Testis (tissue), 2 donors: ENCODE measurements around the gene ACAD9.

Source experiments
- POLR2A ChIP-seq: fragments of 450-650 bp; IDR thresholded peaks from one replicate; pipeline ENCODE4 v1.6.1; 2017; ENCODE audit warnings: antibody characterized with exemption, mild to moderate bottlenecking, moderate library complexity
- TF ChIP-seq, protein P1 (sequence below), 3 experiments: fragments of 450-650 bp in 2 of 3; fragments of 200-600 bp in 1 of 3; sonication (generic) in 1 of 3; IDR thresholded peaks; one replicate each; pipeline ENCODE4 v1.5.1; 2016 to 2019; ENCODE audit warnings: antibody characterized with exemption in 3 of 3, mild to moderate bottlenecking in 2 of 3, moderate library complexity in 1 of 3

GRCh38 chr3:128908951-128909350 is 29.5 kb downstream of the ACAD9 start:
- TF ChIP-seq, protein P1, sequence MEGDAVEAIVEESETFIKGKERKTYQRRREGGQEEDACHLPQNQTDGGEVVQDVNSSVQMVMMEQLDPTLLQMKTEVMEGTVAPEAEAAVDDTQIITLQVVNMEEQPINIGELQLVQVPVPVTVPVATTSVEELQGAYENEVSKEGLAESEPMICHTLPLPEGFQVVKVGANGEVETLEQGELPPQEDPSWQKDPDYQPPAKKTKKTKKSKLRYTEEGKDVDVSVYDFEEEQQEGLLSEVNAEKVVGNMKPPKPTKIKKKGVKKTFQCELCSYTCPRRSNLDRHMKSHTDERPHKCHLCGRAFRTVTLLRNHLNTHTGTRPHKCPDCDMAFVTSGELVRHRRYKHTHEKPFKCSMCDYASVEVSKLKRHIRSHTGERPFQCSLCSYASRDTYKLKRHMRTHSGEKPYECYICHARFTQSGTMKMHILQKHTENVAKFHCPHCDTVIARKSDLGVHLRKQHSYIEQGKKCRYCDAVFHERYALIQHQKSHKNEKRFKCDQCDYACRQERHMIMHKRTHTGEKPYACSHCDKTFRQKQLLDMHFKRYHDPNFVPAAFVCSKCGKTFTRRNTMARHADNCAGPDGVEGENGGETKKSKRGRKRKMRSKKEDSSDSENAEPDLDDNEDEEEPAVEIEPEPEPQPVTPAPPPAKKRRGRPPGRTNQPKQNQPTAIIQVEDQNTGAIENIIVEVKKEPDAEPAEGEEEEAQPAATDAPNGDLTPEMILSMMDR (IDR thresholded peaks at IDR 0.05), result no peak
- TF ChIP-seq POLR2A, result no peak
